ENCODE results near the gene NBEAL1. TPM values are rescaled to one million over a fixed set of nuclear protein-coding genes. Genes with fewer than 3 reads are reported as not detected.
"Not testable (repeated sequence)": the region's sequence is repeated elsewhere in the genome, so short reads cannot be mapped to it uniquely, and the experiment has no call there.

Gene NBEAL1
- total RNA-seq, 2 experiments from 2014 or later: 8.2 to 13.0 TPM

- ChIA-PET CTCF (no interaction called here), POLR2A (no interaction called here)
- intact Hi-C loops (cut with DNase I, micrococcal nuclease): no loop called here
- H3K36me3 Mint-ChIP-seq (ENCODE audit: low read depth): peaks cover 6% of the 10 kb centered on the region
- H3K4me1 Mint-ChIP-seq: no peaks in the 10 kb centered on the region
- DNase-seq (no peak), ATAC-seq (no peak)
- H3K27me3 Mint-ChIP-seq: no peaks in the 10 kb centered on the region
- no peak overlapping the region for H3K4me3 Mint-ChIP-seq
- H3K27ac Mint-ChIP-seq: no peak overlapping the region
- H3K9me3 Mint-ChIP-seq (ENCODE audit: low read depth): peaks cover 5% of the 10 kb centered on the region
These were observed 62.8 kb downstream of the NBEAL1 start for GRCh38 chr2:203077451-203077850.

DNA sequence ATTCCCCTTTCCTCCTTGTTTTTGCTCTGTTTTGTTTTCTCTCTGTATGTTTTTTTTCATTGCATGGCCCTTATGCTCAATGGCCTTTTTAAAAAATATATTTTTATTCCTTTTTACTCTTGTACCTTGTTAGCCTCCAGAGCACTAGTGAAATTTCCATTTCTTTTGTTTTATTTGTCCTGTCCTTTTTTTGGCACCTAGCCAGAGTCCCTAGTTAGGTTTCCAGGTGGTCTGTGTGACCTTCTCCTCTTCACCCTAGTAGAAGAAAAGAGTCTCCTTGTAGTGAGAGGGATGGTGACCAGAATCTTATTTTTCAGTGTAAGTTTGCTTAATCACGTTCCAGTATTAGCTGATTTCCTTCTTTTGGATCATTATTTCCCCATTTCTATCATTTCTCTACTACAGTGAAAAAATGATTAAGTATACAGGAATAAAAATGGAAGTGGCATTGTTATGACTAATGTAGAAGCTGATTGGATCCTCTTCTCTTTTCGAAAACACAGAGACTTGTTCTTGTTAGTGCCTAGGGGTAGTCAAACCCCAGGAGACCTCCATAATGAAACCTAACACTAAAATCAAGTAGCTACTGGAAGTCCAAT lies 65.9 kb downstream of the NBEAL1 start:
- Mint-ChIP-seq H3K27ac (no peak overlapping the region), H3K27me3 (no peaks in the 10 kb centered on the region), H3K4me1 (no peaks in the 10 kb centered on the region), H3K36me3 (ENCODE audit: low read depth) (peaks cover 2% of the 10 kb centered on the region), H3K4me3 (no peak overlapping the region), H3K9me3 (ENCODE audit: low read depth) (no peaks in the 10 kb centered on the region)
- intact Hi-C loops (cut with DNase I, micrococcal nuclease): no loop called here
- no peak for ATAC-seq
- ChIA-PET POLR2A (no interaction called here), CTCF (interaction anchor here (0.7 kb wide), 1 partner anchor 492 kb away, joined by 3 read pairs; no protein-coding TSS in a partner anchor)
- DNase-seq: no peak

DNA sequence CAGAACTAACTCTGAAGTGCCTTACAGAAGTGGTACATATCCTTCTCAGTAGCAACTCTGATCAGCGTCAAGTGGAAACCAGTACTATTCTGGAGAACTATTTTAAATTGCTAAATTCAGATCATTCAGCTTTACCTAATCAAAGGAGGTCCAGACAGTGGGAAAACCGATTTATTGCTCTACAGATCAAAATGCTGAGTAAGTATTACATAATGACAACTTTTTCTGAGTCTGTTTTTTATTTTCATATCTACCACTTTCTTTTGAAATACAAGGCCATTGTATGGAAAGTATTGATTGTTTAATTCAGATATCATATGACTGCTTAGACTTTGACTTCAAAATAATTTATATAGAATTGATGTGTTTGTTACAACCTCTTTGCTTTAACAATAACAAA lies 68.7 kb downstream of the NBEAL1 start:
- no peak overlapping the region for H3K27ac Mint-ChIP-seq

DNA sequence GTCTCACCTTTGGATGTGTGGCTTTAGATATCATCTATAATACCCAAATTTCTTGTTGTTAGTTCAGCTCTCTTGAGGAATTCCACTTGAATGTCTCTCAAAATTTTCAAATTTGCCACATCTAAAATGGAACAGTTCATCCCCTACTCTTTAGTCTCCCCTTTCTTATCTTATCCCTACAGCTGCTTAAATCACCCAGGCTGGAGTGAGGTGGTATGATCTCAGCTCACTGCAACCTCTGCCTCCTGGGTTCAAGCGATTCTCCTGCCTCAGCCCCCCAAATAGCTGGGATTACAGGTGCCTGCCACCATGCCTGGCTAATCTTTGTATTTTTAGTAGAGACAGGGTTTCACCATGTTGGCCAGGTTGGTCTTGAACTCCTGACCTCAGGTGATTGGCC lies 71.7 kb downstream of the NBEAL1 start:
- H3K4me3 Mint-ChIP-seq; CTCF ChIA-PET; intact Hi-C loops (cut with DNase I, micrococcal nuclease); DNase-seq; H3K36me3 Mint-ChIP-seq (ENCODE audit: low read depth); H3K4me1 Mint-ChIP-seq; POLR2A ChIA-PET; H3K27me3 Mint-ChIP-seq; H3K27ac Mint-ChIP-seq; ATAC-seq; H3K9me3 Mint-ChIP-seq (ENCODE audit: low read depth): not testable (repeated sequence)

More for the DNA sequence above, 68.7 kb downstream of the NBEAL1 start:
- no peaks in the 10 kb centered on the region for H3K4me1 Mint-ChIP-seq
- peaks cover 5% of the 10 kb centered on the region for H3K36me3 Mint-ChIP-seq (ENCODE audit: low read depth)
- DNase-seq (no peak), ATAC-seq (no peak)
- CTCF ChIA-PET: no interaction called here
- no peaks in the 10 kb centered on the region for H3K27me3 Mint-ChIP-seq
- no peak overlapping the region for H3K4me3 Mint-ChIP-seq
- no peaks in the 10 kb centered on the region for H3K9me3 Mint-ChIP-seq (ENCODE audit: low read depth)
- POLR2A ChIA-PET: no interaction called here
- intact Hi-C loops (cut with DNase I, micrococcal nuclease): no loop called here

GRCh38 chr2:203090721-203091120 lies 76.0 kb downstream of the NBEAL1 start:
- H3K36me3 Mint-ChIP-seq (ENCODE audit: low read depth); ATAC-seq; H3K27ac Mint-ChIP-seq; H3K4me3 Mint-ChIP-seq; H3K4me1 Mint-ChIP-seq; intact Hi-C loops (cut with DNase I, micrococcal nuclease); DNase-seq; H3K27me3 Mint-ChIP-seq; POLR2A ChIA-PET; CTCF ChIA-PET; H3K9me3 Mint-ChIP-seq (ENCODE audit: low read depth): not testable (repeated sequence)

DNA sequence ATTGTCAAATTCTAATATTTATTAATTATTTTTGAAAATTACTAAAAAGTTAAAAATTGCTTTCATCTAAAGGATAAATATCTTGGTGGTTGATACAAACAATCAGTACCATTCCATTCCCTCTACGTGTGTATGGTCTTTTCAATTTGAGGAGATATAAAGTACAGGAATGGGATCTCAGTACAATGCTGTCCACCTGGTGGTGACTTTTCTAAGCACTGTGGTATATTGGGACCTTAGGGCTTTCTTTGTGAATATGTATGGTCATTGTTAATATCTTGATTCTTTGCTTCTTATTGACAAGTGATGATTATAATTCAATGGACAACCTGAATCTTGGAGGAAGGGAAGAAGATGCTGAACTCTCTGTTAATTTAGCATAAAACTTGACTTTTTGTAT lies 83.1 kb downstream of the NBEAL1 start:
- H3K27me3 Mint-ChIP-seq: no peaks in the 10 kb centered on the region
- no peaks in the 10 kb centered on the region for H3K9me3 Mint-ChIP-seq (ENCODE audit: low read depth)
- H3K4me1 Mint-ChIP-seq: peaks cover 7% of the 10 kb centered on the region
- peaks cover 11% of the 10 kb centered on the region for H3K36me3 Mint-ChIP-seq (ENCODE audit: low read depth)
- ATAC-seq (no peak), DNase-seq (no peak)
- CTCF ChIA-PET: interaction anchor here (1.0 kb wide), 1 partner anchor 73 kb away, joined by 3 read pairs; no protein-coding TSS in a partner anchor
- H3K4me3 Mint-ChIP-seq: no peak overlapping the region
- intact Hi-C loops (cut with DNase I, micrococcal nuclease): no loop called here
- POLR2A ChIA-PET: no interaction called here
- no peak overlapping the region for H3K27ac Mint-ChIP-seq

DNA sequence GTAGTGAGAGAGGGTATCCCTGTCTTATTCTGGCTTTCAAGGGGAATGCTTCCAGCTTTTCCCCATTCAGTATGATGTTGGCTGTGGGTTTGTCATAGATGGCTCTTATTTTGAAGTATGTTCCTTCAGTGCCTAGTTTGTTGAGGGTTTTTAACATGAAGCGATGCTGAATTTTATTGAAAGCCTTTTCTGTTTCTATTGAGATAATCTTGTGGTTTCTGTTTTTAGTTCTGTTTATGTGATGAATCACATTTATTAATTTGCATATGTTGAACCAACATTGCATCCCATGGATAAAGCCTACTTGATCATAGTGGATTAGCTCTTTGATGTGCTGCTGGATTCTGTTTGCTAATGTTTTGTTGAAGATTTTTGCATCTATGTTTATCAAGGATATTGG lies 87.7 kb downstream of the NBEAL1 start:
- H3K9me3 Mint-ChIP-seq (ENCODE audit: low read depth): peaks cover 13% of the 10 kb centered on the region
- H3K4me1 Mint-ChIP-seq; H3K27me3 Mint-ChIP-seq; intact Hi-C loops (cut with DNase I, micrococcal nuclease); ATAC-seq; CTCF ChIA-PET; H3K27ac Mint-ChIP-seq; DNase-seq; H3K4me3 Mint-ChIP-seq: not testable (repeated sequence)
- POLR2A ChIA-PET: interaction anchor here (0.6 kb wide), 1 partner anchor 143 kb away, joined by 3 read pairs; no protein-coding TSS in a partner anchor
- H3K36me3 Mint-ChIP-seq (ENCODE audit: low read depth): peaks cover 27% of the 10 kb centered on the region

DNA sequence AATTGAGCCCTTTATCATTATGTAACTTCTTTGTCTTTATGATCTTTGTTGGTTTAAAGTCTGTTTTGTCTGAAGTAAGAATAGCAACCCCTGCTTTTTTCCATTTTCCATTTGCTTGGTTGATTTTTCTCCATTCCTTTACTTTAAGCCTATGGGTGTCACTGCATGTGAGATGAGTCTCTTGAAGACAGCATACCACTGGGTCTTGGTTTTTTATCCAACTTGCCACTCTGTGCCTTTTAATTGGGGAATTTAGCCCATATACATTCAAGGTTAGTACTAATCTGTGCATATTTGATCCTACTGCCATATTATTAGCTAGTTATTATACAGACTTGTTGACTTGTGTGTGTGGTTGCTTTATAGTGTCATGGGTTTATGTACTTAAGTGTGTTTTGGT lies 89.6 kb downstream of the NBEAL1 start:
- Mint-ChIP-seq H3K36me3 (ENCODE audit: low read depth) (peaks cover 30% of the 10 kb centered on the region), H3K27ac (no peak overlapping the region), H3K4me3 (no peak overlapping the region), H3K4me1 (peaks cover 7% of the 10 kb centered on the region), H3K27me3 (no peaks in the 10 kb centered on the region), H3K9me3 (ENCODE audit: low read depth) (peaks cover 13% of the 10 kb centered on the region)
- CTCF ChIA-PET: no interaction called here
- ATAC-seq (no peak), DNase-seq (no peak)
- intact Hi-C loops (cut with DNase I, micrococcal nuclease): no loop called here
- POLR2A ChIA-PET: interaction anchor here (0.5 kb wide), 1 partner anchor 292 kb away, joined by 3 read pairs; no protein-coding TSS in a partner anchor

- ATAC-seq (no peak), DNase-seq (no peak)
- ChIA-PET POLR2A (no interaction called here), CTCF (no interaction called here)
- Mint-ChIP-seq H3K27ac (no peak overlapping the region), H3K4me1 (peaks cover 7% of the 10 kb centered on the region), H3K27me3 (no peaks in the 10 kb centered on the region), H3K36me3 (ENCODE audit: low read depth) (peaks cover 30% of the 10 kb centered on the region), H3K4me3 (no peak overlapping the region), H3K9me3 (ENCODE audit: low read depth) (peaks cover 13% of the 10 kb centered on the region)
- intact Hi-C loops (cut with DNase I, micrococcal nuclease): no loop called here
These were observed 91.3 kb downstream of the NBEAL1 start for GRCh38 chr2:203105996-203106395.

- H3K9me3 Mint-ChIP-seq (ENCODE audit: low read depth); H3K4me3 Mint-ChIP-seq; CTCF ChIA-PET; H3K27ac Mint-ChIP-seq; H3K27me3 Mint-ChIP-seq; intact Hi-C loops (cut with DNase I, micrococcal nuclease); ATAC-seq; DNase-seq; POLR2A ChIA-PET; H3K4me1 Mint-ChIP-seq: not testable (repeated sequence)
- peaks cover 18% of the 10 kb centered on the region for H3K36me3 Mint-ChIP-seq (ENCODE audit: low read depth)
These were observed 95.8 kb downstream of the NBEAL1 start for GRCh38 chr2:203110496-203110895.

- POLR2A ChIA-PET: no interaction called here
- Mint-ChIP-seq H3K36me3 (ENCODE audit: low read depth) (peaks cover 16% of the 10 kb centered on the region), H3K27me3 (no peaks in the 10 kb centered on the region), H3K27ac (no peak overlapping the region), H3K4me1 (no peaks in the 10 kb centered on the region), H3K4me3 (no peak overlapping the region), H3K9me3 (ENCODE audit: low read depth) (no peaks in the 10 kb centered on the region)
- DNase-seq (no peak), ATAC-seq (no peak)
- CTCF ChIA-PET: interaction anchor here (1.1 kb wide), 1 partner anchor 539 kb away, joined by 3 read pairs; no protein-coding TSS in a partner anchor
- intact Hi-C loops (cut with DNase I, micrococcal nuclease): no loop called here
These were observed 97.7 kb downstream of the NBEAL1 start for GRCh38 chr2:203112342-203112741.

DNA sequence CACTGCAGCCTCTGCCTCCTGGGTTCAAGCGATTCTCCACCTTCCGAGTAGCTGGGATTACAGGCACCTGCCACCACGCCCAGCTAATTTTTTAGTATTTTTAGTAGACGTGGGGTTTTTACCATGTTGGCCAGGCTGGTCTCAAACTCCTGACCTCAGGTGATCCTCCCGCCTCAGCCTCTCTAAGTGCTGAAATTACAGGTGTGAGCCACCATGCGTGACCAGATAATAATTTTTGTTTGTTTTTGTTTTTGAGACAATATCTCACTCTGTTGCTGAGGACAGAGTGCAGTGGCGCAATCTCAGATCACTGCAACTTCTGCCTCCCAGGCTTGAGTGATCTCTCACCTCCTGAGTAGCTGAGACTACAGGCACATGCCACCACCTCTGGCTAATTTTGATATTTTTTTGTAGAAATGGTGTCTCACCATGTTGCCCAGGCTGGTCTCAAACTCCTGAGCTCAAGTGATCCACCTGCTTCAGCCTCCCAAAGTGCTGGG lies 100.6 kb downstream of the NBEAL1 start:
- H3K4me3 Mint-ChIP-seq; H3K27ac Mint-ChIP-seq; H3K9me3 Mint-ChIP-seq (ENCODE audit: low read depth); CTCF ChIA-PET; ATAC-seq; intact Hi-C loops (cut with DNase I, micrococcal nuclease); H3K27me3 Mint-ChIP-seq; H3K4me1 Mint-ChIP-seq; DNase-seq: not testable (repeated sequence)
- POLR2A ChIA-PET: interaction anchor here (0.6 kb wide), 1 partner anchor 375 kb away, joined by 3 read pairs; no protein-coding TSS in a partner anchor
- peaks cover 15% of the 10 kb centered on the region for H3K36me3 Mint-ChIP-seq (ENCODE audit: low read depth)
